Activated T-cell treated with anti-CD3 and anti-CD28 coated beads, Interleukin-2, amount 50 U/mL, for 24 hours (primary cell): ENCODE measurements around the gene MTHFS.
"Not testable (repeated sequence)": the region's sequence is repeated elsewhere in the genome, so short reads cannot be mapped to it uniquely, and the experiment has no call there.

Source experiments
- DNase-seq: peaks from one replicate; pipeline ENCODE4 v3.0.0-alpha.2; 2020
- H3K27ac Mint-ChIP-seq: 2 replicates; pipeline ENCODE4 v1.8.0; 2020; ENCODE audit warnings: mild to moderate bottlenecking, mixed read lengths
- H3K27me3 Mint-ChIP-seq: 2 replicates; pipeline ENCODE4 v1.8.0; 2020; ENCODE audit warnings: mixed read lengths
- H3K36me3 Mint-ChIP-seq: 2 replicates; pipeline ENCODE4 v1.8.0; 2020; ENCODE audit warnings: low read depth, mixed read lengths
- H3K4me1 Mint-ChIP-seq: 2 replicates; pipeline ENCODE4 v1.8.0; 2020; ENCODE audit warnings: low read depth, mixed read lengths
- H3K4me3 Mint-ChIP-seq: 2 replicates; pipeline ENCODE4 v1.8.0; 2020; ENCODE audit warnings: mild to moderate bottlenecking, moderate library complexity, mixed read lengths
- H3K9me3 Mint-ChIP-seq: 2 replicates; pipeline ENCODE4 v1.8.0; 2020; ENCODE audit warnings: mixed read lengths

Gene MTHFS

DNA sequence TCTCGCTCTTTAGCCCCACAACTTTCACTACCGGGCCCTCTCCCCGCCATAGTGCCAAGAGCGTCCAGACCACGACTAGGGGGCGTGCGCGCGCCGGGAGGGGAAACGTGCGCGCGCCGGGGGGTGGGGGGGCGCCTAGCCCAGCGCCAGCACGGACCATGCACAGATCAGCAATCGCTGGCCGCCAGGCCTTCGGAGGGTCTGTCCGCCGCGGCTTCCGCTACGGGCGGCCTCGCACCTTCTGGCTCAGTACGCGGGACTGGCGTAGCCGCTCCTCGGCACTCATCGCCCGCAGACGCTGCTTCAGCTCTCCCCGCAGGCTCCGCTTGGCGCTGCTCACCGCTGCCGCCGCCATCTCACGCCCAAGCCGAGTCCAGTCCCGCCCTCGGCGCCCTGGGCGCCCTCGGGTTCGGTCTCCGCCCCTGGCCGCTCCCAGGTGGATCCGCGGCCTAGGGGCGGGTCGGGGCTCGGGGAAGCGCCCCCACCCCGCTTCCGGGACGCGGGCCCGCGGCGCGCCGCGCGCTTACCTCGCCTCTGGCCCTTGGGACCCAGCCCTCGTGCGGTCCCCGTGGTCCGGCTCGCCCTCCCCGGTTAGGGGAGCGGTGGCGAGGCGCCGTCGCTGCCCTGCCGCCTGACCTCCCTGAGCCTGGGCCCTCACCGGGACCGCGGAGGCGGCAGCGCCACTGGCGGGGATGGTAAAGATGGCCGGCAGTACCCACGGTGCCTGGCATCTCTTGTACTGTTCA, at the start of gene MTHFS:
TSS of gene MTHFS (minus strand) at position 381 of the 746 bp plus-strand sequence. CDS start at position 355, 26 bp downstream.
- Mint-ChIP-seq H3K27me3 (no peaks in the 10 kb centered on the region), H3K4me1 (peaks cover 61% of the 10 kb centered on the region), H3K27ac (peak within 1 kb of the TSS; percentile 98), H3K4me3 (peak within 1 kb of the TSS; percentile 98), H3K36me3 (peaks cover 47% of the 10 kb centered on the region), H3K9me3 (no peaks in the 10 kb centered on the region)
- peak; percentile 84 for DNase-seq

DNA sequence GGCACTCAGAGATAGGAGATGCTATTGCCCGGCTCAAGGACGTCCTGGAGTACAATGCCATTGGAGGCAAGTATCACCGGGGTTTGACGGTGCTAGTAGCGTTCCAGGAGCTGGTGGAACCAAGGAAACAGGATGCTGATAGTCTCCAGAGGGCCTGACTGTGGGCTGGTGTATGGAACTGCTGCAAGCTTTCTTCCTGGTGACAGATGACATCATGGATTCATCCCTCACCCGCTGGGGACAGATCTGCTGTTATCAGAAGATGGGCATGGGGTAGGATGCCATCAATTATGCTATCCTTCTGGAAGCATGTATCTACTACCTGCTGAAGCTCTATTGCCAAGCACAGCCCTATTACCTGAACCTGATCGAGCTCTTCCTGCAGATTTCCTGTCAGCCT, 47.8 kb upstream of the MTHFS start:
- H3K4me1 Mint-ChIP-seq = peaks cover 37% of the 10 kb centered on the region
- H3K27ac Mint-ChIP-seq = no peak overlapping the region
- no peaks in the 10 kb centered on the region for H3K27me3 Mint-ChIP-seq
- H3K36me3 Mint-ChIP-seq = no peaks in the 10 kb centered on the region
- DNase-seq = no peak
- no peak overlapping the region for H3K4me3 Mint-ChIP-seq
- no peaks in the 10 kb centered on the region for H3K9me3 Mint-ChIP-seq

DNA sequence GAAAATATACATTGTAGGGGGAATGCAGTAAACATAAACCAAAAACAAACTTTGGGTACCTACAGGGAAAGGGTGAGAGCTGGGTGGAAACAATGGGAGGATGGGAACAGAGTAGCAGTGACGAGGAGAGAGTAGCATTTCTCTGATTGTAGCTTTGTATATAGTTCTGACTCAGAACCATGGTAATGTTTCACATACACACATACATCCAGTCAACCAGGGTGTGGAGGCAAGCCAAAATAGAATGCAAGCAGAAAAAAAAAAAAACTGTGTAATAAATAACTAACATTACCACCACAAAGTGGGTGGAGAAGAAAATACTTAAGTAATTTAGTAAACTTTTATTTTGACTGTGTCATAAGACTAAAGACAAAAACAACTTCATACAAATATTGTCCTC, 47.0 kb upstream of the MTHFS start:
- peaks cover 36% of the 10 kb centered on the region for H3K4me1 Mint-ChIP-seq
- H3K27me3 Mint-ChIP-seq = no peaks in the 10 kb centered on the region
- no peak overlapping the region for H3K4me3 Mint-ChIP-seq
- H3K27ac Mint-ChIP-seq = peak overlapping the region; percentile 59
- no peak for DNase-seq
- H3K9me3 Mint-ChIP-seq = no peaks in the 10 kb centered on the region
- H3K36me3 Mint-ChIP-seq = no peaks in the 10 kb centered on the region

DNA sequence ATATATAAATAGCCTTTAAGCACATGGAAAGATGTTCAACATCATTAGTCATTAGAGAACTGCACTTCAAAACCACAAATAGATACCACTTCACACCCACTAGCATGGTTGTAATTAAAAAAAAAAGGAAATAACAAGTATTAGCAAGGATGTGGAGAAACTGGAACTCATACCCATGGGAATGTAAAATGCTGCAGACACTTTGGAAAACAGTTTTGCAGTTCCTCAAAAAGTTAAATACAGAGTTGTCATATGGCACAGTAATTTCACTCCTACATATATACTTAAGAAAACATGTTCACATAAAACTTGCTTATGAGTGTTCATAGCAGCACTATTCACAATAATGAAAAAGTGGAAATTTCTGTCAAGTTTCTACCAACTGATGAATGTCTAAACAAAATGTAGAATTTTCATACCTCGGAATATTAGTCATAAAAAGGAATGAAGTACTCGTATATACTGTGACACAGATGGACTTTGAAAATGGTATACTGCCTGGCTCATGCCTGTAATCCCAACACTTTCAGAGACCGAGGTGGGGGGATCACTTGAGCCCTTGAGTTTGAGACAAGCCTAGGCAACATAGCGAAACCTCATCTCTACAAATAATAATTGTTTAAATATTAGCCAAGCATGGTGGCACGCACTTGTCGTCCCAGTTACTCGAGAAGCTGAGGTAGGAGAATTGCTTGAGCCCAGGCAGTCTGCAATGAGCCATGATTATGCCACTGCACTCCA, 46.1 kb upstream of the MTHFS start:
- no peaks in the 10 kb centered on the region for H3K36me3 Mint-ChIP-seq
- H3K9me3 Mint-ChIP-seq = no peaks in the 10 kb centered on the region
- peak overlapping the region; percentile 59 for H3K27ac Mint-ChIP-seq
- no peaks in the 10 kb centered on the region for H3K27me3 Mint-ChIP-seq
- DNase-seq = no peak
- H3K4me1 Mint-ChIP-seq = peaks cover 28% of the 10 kb centered on the region
- H3K4me3 Mint-ChIP-seq = no peak overlapping the region

DNA sequence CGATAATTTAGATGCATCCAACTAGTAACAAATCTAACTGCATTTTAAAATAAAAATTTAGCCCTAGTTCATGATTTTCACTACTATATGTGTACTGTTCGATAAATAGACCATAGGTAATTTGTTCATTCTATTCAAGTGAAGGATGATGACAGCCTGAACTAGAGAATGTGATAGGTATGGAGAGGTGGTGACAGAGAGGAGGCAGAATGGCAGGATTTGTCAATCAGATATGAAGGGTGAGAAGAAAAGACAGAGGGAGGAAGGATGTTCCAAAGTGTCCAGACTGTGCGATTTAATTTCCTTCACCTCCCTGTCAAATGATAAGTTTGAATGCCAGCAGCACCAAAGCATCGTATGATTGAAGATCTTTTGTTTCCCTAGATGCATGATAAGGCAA, 42.6 kb upstream of the MTHFS start:
- DNase-seq = no peak
- no peaks in the 10 kb centered on the region for H3K27me3 Mint-ChIP-seq

DNA sequence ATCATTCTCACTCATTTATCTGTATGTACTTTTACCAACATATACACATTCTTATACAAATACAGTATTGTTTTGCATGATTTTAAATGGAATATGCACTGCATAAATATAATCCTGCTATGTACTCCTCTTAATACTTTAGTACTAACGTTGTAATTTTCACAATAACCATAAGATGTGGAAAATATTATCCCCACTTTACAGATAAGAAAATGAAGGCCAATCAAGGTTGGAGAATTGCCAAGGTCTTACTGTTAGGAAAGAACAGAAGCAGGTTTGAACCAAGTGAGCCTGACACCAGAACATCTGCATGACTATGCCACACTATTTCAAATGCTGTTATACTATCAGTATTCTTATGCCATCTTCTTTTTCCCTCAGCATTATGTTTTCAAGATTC, 41.3 kb upstream of the MTHFS start:
- Mint-ChIP-seq H3K27ac (no peak overlapping the region), H3K9me3 (no peaks in the 10 kb centered on the region)

More for the DNA sequence above, 42.6 kb upstream of the MTHFS start:
- H3K36me3 Mint-ChIP-seq = no peaks in the 10 kb centered on the region
- no peak overlapping the region for H3K27ac Mint-ChIP-seq
- H3K4me3 Mint-ChIP-seq = no peak overlapping the region
- H3K4me1 Mint-ChIP-seq = peaks cover 22% of the 10 kb centered on the region
- no peaks in the 10 kb centered on the region for H3K9me3 Mint-ChIP-seq

DNA sequence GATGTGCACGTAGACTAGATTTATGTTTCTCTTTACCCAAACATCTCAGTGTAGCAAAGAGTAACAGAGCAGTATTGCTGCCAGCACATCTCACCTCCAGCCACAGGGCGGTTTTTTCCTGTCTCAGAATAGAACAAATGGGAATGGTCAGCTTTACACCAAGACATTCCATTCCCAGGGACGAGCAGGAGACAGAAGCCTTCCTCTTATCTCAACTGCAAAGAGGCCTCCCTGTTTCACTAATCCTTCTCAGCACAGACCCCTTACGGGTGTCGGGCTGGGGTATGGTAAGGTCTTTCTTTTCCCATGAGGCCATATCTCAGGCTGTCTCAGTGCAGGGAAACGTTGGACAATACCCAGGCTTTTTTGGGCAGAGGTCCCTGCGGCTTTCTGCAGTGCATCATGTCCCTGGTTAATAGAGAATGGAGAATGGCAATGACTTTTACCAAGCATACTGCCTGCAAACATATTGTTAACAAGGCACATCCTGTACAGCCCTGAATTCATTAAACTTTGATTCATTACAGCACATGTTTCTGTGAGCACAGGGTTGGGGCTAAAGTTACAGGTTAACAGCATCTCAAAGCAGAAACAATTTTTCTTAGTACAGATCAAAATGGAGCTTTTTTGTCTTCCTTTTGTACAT, 38.9 kb upstream of the MTHFS start:
- DNase-seq, H3K36me3 Mint-ChIP-seq, H3K4me3 Mint-ChIP-seq, H3K27ac Mint-ChIP-seq, H3K27me3 Mint-ChIP-seq, H3K9me3 Mint-ChIP-seq, H3K4me1 Mint-ChIP-seq: not testable (repeated sequence)

More for the DNA sequence above, 41.3 kb upstream of the MTHFS start:
- peaks cover 16% of the 10 kb centered on the region for H3K4me1 Mint-ChIP-seq
- no peaks in the 10 kb centered on the region for H3K36me3 Mint-ChIP-seq
- H3K4me3 Mint-ChIP-seq = no peak overlapping the region
- no peak for DNase-seq
- no peaks in the 10 kb centered on the region for H3K27me3 Mint-ChIP-seq

DNA sequence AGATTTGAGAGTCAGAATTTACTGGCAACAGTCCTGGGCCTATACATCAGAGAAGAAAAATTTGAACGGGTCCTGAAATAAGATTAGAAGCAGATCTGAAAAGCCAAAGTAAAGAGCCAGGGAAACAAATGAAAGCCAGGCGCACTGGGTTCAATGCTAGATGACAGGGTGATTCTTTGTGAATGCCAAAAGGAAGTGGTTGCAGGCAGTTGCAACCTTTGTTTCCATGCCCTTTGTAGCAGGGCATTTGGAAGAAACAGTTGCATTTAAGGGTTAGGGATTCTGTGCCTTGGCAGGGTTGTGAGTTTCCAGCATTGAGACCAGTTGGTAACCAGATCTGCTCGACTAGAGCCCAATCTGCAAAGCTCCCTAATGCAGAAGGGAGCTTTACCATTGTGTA, 36.4 kb upstream of the MTHFS start:
- Mint-ChIP-seq H3K27me3 (peaks cover 3% of the 10 kb centered on the region), H3K4me1 (peaks cover 9% of the 10 kb centered on the region), H3K36me3 (no peaks in the 10 kb centered on the region), H3K4me3 (no peak overlapping the region), H3K9me3 (no peaks in the 10 kb centered on the region), H3K27ac (no peak overlapping the region)
- DNase-seq = no peak

DNA sequence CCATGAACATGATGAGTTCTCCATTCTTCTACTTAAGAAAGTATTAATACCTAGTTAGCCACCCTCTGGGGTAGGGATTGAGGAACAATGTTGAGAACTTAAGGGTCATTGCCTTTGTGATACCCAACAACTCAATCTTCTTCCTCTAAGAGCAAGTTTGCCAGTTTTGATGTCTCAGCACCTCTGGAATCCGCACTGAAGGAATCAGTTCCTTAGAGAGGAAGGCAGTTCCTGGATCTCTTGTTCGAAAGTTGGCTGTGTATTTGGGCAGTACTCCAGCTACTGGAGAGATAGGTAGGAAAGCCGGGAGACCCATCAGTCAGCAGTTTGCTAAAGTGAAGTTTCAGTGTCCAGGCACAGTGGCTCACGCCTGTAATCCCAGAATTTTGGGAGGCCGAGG, 35.6 kb upstream of the MTHFS start:
- Mint-ChIP-seq H3K4me1 (peaks cover 9% of the 10 kb centered on the region), H3K4me3 (no peak overlapping the region), H3K9me3 (no peaks in the 10 kb centered on the region), H3K27me3 (peaks cover 3% of the 10 kb centered on the region), H3K36me3 (no peaks in the 10 kb centered on the region), H3K27ac (no peak overlapping the region)
- DNase-seq = no peak

DNA sequence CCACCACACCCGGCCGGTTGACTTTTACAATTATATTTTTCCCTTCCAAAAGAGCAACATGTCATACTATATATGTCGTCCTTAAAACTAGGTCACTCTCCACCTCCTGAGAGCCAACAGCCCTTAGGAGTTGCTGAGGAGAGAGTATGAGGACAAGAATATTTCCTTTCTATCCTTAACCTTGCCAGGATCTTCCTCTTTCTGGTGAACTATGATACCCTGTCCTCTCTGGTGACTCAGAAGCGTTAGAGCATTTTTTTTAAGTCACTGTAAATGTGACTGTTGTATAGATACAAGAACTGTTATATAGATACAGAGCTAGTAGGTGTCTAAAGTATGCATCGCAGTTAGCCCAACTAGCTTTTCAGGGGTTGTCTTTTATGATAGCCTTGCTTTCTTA, 33.7 kb upstream of the MTHFS start:
- H3K36me3 Mint-ChIP-seq = peaks cover 2% of the 10 kb centered on the region
- H3K9me3 Mint-ChIP-seq = no peaks in the 10 kb centered on the region
- H3K4me1 Mint-ChIP-seq = peaks cover 9% of the 10 kb centered on the region
- H3K4me3 Mint-ChIP-seq = no peak overlapping the region
- H3K27me3 Mint-ChIP-seq = peaks cover 3% of the 10 kb centered on the region
- H3K27ac Mint-ChIP-seq = no peak overlapping the region
- no peak for DNase-seq

DNA sequence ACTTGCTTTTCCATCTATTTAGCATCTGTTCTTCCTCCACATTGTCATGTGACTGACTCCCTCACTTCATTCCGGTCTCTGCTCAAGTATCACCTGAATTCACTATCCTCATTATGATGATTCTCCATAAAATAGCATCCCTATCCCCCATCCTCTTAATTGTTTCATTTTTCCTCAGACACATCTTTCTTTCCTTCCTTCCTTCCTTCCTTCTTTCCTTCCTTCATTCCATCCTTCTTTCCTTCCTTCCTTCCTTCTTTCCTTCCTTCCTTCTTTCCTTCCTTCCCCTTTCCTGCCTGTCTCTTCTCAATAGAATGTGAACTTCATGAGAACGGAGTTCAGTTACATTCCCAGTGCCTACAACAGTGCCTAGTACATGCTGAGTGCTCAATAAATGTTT, 32.6 kb upstream of the MTHFS start:
- no peak for DNase-seq
- Mint-ChIP-seq H3K27ac (no peak overlapping the region), H3K36me3 (peaks cover 2% of the 10 kb centered on the region), H3K9me3 (no peaks in the 10 kb centered on the region), H3K4me3 (no peak overlapping the region), H3K4me1 (peaks cover 15% of the 10 kb centered on the region), H3K27me3 (peaks cover 3% of the 10 kb centered on the region)

DNA sequence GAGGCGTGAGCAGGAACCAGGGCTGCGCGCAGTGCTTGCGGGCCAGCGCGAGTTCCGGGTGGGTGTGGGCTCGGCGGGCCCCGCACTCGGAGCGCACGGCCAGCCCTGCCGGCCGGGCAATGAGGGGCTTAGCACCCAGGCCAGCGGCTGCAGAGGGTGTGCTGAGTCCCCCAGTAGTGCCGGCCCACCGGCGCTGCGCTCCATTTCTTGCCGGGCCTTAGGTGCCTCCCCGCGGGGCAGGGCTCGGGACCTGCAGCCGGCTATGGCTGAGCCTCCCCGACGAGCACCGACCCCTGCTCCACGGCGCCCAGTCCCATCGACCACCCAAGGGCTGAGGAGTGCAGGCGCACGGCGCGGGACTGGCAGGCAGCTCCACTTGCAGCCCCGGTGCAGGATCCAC, 29.3 kb upstream of the MTHFS start:
- peaks cover 30% of the 10 kb centered on the region for H3K36me3 Mint-ChIP-seq
- not testable (repeated sequence) for H3K4me3 Mint-ChIP-seq, H3K27me3 Mint-ChIP-seq, H3K9me3 Mint-ChIP-seq, DNase-seq, H3K27ac Mint-ChIP-seq
- peaks cover 29% of the 10 kb centered on the region for H3K4me1 Mint-ChIP-seq

DNA sequence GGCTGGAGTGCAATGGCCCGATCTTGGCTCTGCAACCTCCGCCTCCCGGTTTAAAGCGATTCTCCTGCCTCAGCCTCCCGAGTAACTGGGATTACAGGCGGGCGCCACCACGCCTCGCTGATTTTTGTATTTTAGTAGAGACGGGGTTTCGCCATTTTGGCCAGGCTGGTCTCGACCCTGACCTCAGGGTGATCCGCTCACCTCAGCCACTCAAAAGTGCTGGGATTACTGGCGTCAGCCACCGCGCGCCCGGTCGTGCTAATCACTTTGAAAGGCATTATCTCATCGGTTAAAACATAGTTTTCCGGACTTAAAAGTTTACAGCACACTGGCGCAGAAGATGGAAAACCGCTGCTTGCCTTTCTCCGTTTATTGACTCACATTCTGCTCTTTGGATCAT, 27.6 kb upstream of the MTHFS start:
- Mint-ChIP-seq H3K4me1 (peaks cover 24% of the 10 kb centered on the region), H3K36me3 (peaks cover 47% of the 10 kb centered on the region), H3K4me3 (peak overlapping the region; percentile 95), H3K27ac (peak overlapping the region; percentile 77), H3K9me3 (peaks cover 13% of the 10 kb centered on the region), H3K27me3 (no peaks in the 10 kb centered on the region)
- no peak for DNase-seq

DNA sequence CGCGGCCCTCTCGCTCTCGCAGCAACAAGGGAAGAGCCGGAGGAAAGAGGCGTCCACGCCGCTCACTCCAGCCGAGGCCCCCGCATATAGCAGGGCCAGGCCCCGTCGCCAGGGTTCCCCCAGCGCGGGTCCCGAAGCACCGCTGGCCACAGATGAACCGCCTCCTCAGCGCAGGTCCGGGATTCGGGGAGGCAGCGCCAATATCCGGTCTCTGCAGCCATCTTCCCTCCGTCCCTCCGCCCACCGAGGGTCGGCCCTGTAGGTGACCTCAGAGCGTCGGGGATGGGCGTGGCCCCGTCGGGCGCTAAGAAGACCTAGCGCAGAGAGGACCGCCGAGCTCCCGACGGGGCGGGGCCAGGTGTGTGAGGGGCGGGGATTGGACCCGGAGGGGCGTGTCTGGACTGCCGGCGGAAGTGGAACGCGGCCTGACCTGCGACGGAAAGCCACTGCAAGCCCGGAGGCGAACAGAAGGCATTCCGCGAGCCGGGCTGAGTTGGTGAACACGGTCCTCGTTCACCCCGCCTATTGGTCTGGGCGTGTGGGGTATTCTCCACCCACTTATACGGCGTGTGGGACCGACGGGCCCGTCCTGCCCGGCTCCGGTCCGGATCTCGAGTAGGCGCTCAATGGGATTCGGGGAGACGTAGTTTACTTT, 26.8 kb upstream of the MTHFS start:
- Mint-ChIP-seq H3K36me3 (peaks cover 54% of the 10 kb centered on the region), H3K4me1 (peaks cover 26% of the 10 kb centered on the region), H3K9me3 (peaks cover 17% of the 10 kb centered on the region), H3K4me3 (peak overlapping the region; percentile 95), H3K27ac (peak overlapping the region; percentile 97), H3K27me3 (no peaks in the 10 kb centered on the region)
- peak; percentile 100 for DNase-seq
